ENCODE measurements around the gene CNTN4. TPM values are rescaled to one million over a fixed set of nuclear protein-coding genes. Genes with fewer than 3 reads are reported as not detected.

The CNTN4 gene
- total and polyA plus RNA-seq, 2 of the 8 experiments (the other 6 are each of a cell fraction or from before 2014, with no cell fraction given), result 0.41 to 2.2 TPM

DNA sequence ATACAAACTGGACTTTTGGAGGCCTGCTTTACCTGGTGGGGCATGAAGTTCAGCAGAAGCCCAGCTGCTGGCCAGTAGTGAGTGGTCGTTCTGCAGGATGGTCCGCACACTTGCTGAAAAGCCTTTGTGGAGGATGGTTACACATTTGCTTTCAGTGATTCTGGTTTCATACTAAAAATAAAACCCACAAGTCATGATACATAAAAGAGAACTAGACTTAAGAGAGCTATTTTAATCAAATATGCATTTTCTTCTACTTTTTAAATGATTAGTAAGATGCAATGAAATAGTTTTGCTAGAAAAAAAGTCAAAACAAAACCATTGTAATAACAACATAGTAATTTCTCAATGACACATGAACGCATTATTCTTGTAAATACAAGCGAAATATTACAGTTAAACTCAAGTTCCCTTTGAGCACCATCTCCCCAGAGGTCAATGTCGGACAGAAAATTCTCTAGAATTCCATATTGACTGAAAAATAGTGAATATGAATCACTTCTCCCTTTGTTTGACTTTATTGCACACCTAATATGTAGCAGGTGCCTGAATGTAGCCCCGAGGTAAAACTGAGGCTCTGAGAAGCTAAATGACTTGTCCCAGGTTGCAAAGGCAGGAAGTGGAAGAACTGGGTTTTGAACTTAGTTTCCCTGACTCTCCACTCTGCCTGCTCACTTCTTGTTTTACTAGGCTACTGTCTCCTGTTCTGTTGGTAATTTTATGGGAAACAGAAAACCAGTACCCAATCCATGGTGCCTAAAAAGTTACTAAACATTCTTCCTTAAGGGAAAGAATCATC, 1003.2 kb downstream of the CNTN4 start:
- Histone ChIP-seq H4K91ac (replicated peaks; ENCODE audit: insufficient read length, low read length) (no peak overlapping the region), H3K4me2 (ENCODE audit: insufficient read depth in 1 of 2, low read depth in 2 of 2, low read length in 2 of 2) (no peak overlapping the region)
- FAIRE-seq, result no peak
- TF ChIP-seq CHD1 (IDR thresholded peaks at IDR 0.05; ENCODE audit: low read depth, low read length) (no peak), RAD21 (IDR thresholded peaks at IDR 0.05 in 1 of 2, conservative IDR thresholded peaks at IDR 0.05 in 1 of 2; ENCODE audit: low read depth in 2 of 2, low read length in 2 of 2) (no peak), POU5F1 (IDR thresholded peaks at IDR 0.05; ENCODE audit: low read depth, low read length) (no peak), BRCA1 (IDR thresholded peaks at IDR 0.05; ENCODE audit: low read depth, low read length) (no peak), POLR2AphosphoS5 (IDR thresholded peaks at IDR 0.05; ENCODE audit: low read depth, low read length) (no peak), BCL11A (IDR thresholded peaks at IDR 0.05; ENCODE audit: low read depth in 2 of 2, low read length in 2 of 2) (no peak), CEBPB (IDR thresholded peaks at IDR 0.05; ENCODE audit: low read depth, low read length) (no peak), SIN3A (conservative IDR thresholded peaks at IDR 0.05 in 1 of 2, IDR thresholded peaks at IDR 0.05 in 1 of 2; ENCODE audit: low read depth in 1 of 2, low read length in 2 of 2) (no peak), TAF7 (optimal IDR thresholded peaks at IDR 0.05; ENCODE audit: borderline replicate concordance, low read depth, low read length) (no peak), SUZ12 (IDR thresholded peaks at IDR 0.05; ENCODE audit: low read length) (no peak)
- TF ChIP-seq, protein P1, sequence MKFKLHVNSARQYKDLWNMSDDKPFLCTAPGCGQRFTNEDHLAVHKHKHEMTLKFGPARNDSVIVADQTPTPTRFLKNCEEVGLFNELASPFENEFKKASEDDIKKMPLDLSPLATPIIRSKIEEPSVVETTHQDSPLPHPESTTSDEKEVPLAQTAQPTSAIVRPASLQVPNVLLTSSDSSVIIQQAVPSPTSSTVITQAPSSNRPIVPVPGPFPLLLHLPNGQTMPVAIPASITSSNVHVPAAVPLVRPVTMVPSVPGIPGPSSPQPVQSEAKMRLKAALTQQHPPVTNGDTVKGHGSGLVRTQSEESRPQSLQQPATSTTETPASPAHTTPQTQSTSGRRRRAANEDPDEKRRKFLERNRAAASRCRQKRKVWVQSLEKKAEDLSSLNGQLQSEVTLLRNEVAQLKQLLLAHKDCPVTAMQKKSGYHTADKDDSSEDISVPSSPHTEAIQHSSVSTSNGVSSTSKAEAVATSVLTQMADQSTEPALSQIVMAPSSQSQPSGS (IDR thresholded peaks at IDR 0.05; ENCODE audit: low read length), result no peak

More for the DNA sequence above, 1003.2 kb downstream of the CNTN4 start:
- Histone ChIP-seq H2BK5ac (ENCODE audit: low read depth, low read length) (no peak overlapping the region), H4K8ac (ENCODE audit: extremely low read depth, insufficient read depth, low read length) (no peak overlapping the region), H2BK120ac (replicated peaks; ENCODE audit: low read depth, low read length) (no peak overlapping the region), H3K27me3 (replicated peaks in 1 of 4; ENCODE audit: control insufficient read depth in 3 of 4, extremely low read depth in 1 of 4, insufficient read depth in 3 of 4, low read length in 3 of 4) (no peaks in the 10 kb centered on the region), H3K9me3 (ENCODE audit: insufficient read depth in 2 of 2, low read depth in 1 of 2, low read length in 1 of 2) (no peaks in the 10 kb centered on the region), H3K18ac (ENCODE audit: extremely low read depth, low read length) (no peak overlapping the region), H3K4ac (replicated peaks; ENCODE audit: insufficient read length, low read depth, low read length) (no peak overlapping the region), H3K14ac (ENCODE audit: insufficient read length) (no peak overlapping the region), H3K79me1 (ENCODE audit: low read depth, low read length) (no peaks in the 10 kb centered on the region), H4K20me1 (replicated peaks in 1 of 2; ENCODE audit: control insufficient read depth in 1 of 2, insufficient read depth in 2 of 2, low read length in 2 of 2) (no peaks in the 10 kb centered on the region), H3K56ac (replicated peaks; ENCODE audit: insufficient read length, low read depth, low read length) (no peak overlapping the region), H3K23ac (ENCODE audit: insufficient read length) (no peak overlapping the region), H3K9ac (replicated peaks in 1 of 4; ENCODE audit: extremely low read depth in 1 of 4, low read depth in 3 of 4, low read length in 3 of 4) (no peak overlapping the region), H2BK20ac (ENCODE audit: low read length) (no peak overlapping the region), H2BK12ac (ENCODE audit: low read depth, low read length) (no peak overlapping the region), H2AK5ac (ENCODE audit: low read depth, low read length) (no peak overlapping the region), H3K23me2 (ENCODE audit: low read depth, low read length) (no peaks in the 10 kb centered on the region), H3K4me3 (ENCODE audit: extremely low read depth in 1 of 4, insufficient read depth in 2 of 4, low read depth in 3 of 4, low read length in 4 of 4) (no peak overlapping the region), H2AFZ (ENCODE audit: low read length) (no peak overlapping the region; the same call in 1 of the 2 replicates), H4K5ac (ENCODE audit: insufficient read length, low read depth, low read length) (no peak overlapping the region), H3K4me1 (replicated peaks in 1 of 4; ENCODE audit: control insufficient read depth in 3 of 4, insufficient read depth in 4 of 4, low read length in 3 of 4) (no peaks in the 10 kb centered on the region), H3K36me3 (ENCODE audit: control insufficient read depth in 2 of 4, insufficient read depth in 4 of 4, low read length in 3 of 4) (no peaks in the 10 kb centered on the region), H2BK15ac (ENCODE audit: low read length) (no peak overlapping the region), H3K27ac (ENCODE audit: low read depth, low read length) (no peak overlapping the region), H3K79me2 (ENCODE audit: control insufficient read depth in 1 of 2, insufficient read depth in 2 of 2, low read length in 2 of 2) (no peaks in the 10 kb centered on the region)
- 92% methylated on average over 6 of the region's 6 CpGs; no CpG with 5 or more reads in 1 of the 2 experiments for WGBS, 2 experiments (ENCODE audit: extremely low coverage in 1 of 2, insufficient coverage in 1 of 2, insufficient read length in 1 of 2, insufficient replicate concordance in 2 of 2, low coverage in 1 of 2, low lambda C conversion rate in 2 of 2, missing lambda C conversion rate in 1 of 2)
- POLR2A ChIA-PET (ENCODE audit: partially characterized antibody), result no interaction called here
- CTCF ChIA-PET (ENCODE audit: partially characterized antibody), result no interaction called here
- DNase-seq (ENCODE audit: low read depth in 1 of 2, low spot score in 2 of 2), result no peak
